Tongue (tissue), 2 donors: ENCODE measurements around the gene TIMM22. TPM values are rescaled to one million over a fixed set of nuclear protein-coding genes. Genes with fewer than 3 reads are reported as not detected.
A peak's percentile ranks its signal among the peaks of the same experiment; 100 is the strongest.
"Not testable (repeated sequence)": the region's sequence is repeated elsewhere in the genome, so short reads cannot be mapped to it uniquely, and the experiment has no call there.

Source experiments
- DNase-seq: peaks from one replicate; pipeline ENCODE4 v3.0.0-alpha.2; 2015
- total RNA-seq: library from RNA; depleted of rRNA; stranded (reverse); fragments of >200 nt; gene quantifications from one replicate; pipeline ENCODE4 v1.2.3, GENCODE V29; 2014

TIMM22 gene
- 16.4 TPM for total RNA-seq

DNA sequence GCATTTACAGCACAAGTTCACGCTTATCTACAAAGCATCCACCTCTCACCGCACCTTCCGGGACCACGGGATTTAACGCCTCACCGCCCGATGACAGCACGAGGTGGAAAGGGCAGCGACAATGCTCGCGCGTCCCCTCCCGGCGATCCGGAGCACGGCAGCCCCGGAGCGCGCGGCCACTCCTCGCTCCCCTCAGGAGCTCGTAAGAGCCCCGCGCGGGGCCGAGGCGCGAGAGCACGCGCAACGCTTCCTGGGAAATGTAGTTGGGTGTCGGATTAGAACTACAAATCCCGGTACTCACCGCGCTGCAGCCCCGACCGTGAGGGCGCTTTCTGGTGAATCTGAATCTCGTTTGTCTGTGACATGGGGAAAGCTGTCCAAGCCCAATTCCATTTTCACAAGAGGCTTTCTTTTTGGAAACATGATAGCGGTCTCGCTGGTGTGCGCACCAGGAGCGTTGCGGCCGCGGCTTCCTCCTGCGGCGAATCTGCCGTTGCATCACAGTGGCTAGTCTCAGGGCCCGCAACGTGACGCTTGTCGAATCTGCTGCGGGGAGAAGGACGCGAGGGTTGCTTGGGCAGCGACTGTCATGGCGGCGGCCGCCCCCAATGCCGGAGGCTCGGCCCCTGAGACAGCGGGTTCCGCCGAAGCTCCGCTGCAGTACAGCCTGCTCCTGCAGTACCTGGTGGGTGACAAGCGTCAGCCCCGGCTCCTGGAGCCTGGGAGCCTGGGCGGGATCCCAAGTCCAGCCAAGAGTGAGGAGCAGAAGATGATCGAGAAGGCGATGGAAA, at the start of gene TIMM22:
TIMM22 (plus strand) TSS at position 576 of the 791 bp plus-strand sequence; CDS start at position 590, 14 bp downstream.
- peak; percentile 98 for DNase-seq

- DNase-seq: peak; percentile 82
Measured at GRCh38 chr17:948284-948852, 48.6 kb upstream of the TIMM22 start.

GRCh38 chr17:949623-950303, 47.2 kb upstream of the TIMM22 start:
- no peak for DNase-seq

- DNase-seq: peak; percentile 61
Measured at GRCh38 chr17:951325-952132, 45.4 kb upstream of the TIMM22 start.

DNA sequence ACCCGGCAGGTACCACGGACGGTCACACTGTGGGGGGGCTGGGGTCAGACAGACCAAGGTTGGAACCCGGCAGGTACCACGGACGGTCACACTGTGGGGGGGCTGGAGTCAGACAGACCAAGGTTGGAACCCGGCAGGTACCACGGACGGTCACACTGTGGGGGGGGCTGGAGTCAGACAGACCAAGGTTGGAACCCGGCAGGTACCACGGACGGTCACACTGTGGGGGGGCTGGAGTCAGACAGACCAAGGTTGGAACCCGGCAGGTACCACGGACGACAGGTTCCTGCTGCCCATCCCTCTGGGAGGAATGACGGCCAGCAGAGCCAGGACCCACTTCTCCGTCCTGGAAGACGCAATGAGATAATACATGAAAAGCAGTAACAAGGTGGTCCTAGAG, 44.3 kb upstream of the TIMM22 start:
- not testable (repeated sequence) for DNase-seq

- DNase-seq: no peak
Measured at GRCh38 chr17:953767-954166, 43.2 kb upstream of the TIMM22 start.

DNA sequence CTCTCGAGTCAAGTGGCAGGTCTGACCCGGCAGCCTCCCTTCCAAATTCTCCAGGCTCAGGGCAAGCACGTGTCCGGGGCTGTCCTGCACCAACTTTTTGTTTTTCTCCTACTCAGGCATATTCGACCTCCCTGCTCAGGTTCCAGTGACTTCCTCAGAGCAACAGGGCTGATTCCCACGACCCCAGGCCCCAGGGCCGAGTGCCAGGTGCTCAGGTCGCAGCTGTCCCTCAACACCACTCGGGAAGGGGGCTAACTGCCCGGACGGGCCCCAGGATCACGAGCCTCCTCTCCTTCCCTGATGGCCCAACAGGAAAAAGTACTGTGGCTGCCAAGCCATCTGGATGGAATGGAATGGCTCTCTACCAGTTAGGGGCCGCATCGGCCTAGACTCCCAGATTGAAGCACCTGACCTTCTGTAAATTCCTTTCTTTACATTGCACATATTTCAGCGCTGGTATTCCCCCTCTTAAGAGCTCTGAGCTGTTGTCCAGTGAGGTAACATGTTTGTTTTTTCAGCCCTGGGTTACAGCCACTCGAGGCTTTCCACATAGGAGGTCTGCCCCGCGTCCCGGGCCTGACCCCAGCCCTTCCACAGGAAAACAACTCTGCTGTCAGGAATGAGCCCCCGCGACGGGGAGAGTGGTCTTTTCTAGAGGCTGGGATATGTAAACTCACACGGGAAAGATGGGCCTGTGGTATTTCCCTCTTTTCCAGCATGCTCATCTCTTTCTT, 42.3 kb upstream of the TIMM22 start:
- DNase-seq: peak; percentile 75

- no peak for DNase-seq
Measured at GRCh38 chr17:956905-957304, 40.0 kb upstream of the TIMM22 start.

GRCh38 chr17:957856-958421, 39.0 kb upstream of the TIMM22 start:
- peak; percentile 80 for DNase-seq

DNA sequence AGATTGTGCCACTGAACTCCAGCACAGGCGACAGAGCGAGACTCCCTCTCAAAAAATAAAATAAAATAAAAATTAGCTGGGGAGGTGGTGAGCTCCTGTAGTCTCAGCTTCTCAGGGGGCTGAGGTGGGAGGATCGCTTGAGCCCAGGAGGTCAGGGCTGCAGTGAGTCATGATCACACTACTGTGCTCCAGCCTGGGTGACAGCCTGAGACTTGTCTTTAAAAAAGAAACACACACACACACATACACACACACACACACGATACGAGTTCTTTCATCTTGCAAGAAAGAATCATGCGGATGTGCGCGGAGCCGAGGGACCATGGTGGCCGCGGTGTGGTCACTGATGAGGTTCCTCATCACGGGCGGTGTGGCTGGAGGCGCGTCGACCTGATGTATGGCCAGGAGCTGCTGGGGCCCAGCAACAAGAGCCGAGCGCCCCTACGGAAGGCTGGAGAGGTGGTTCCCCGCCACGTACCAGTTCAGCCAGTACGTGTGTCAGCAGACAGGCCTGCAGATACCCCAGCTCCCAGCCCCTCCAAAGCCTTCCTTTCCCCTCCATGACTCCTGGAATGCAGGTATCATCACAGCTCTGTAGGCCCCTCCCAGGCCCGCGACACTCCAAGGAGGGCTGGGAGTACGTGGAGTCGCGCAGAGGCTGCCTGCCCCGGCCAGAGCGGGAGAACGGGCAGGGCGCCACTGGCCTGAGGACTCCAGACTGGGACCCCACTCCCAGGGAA, 38.0 kb upstream of the TIMM22 start:
- DNase-seq: no peak

GRCh38 chr17:962166-962565, 34.8 kb upstream of the TIMM22 start:
- DNase-seq: no peak

- DNase-seq: no peak
Measured at GRCh38 chr17:962670-963069, 34.3 kb upstream of the TIMM22 start.

DNA sequence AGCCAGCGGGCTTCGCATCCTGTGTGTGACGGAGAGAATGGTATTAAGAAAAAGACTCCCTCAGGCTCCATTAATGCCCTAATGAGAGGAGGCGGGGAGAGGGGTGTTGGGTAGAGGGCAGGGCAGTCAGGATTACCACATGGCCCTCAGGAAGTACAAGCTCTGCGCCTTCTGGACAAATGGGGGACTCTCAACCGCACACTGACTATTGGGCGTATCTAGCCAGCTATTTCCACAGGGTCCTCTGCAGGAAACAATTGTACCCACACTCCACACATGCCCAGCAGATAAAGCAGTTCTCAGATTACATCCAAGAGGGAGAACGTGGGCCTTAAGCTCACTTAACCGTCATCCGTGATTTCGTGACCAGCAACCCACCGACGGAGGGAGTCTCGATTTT, 32.1 kb upstream of the TIMM22 start:
- no peak for DNase-seq

GRCh38 chr17:965311-965989, 31.5 kb upstream of the TIMM22 start:
- no peak for DNase-seq

- DNase-seq: no peak
Measured at GRCh38 chr17:967122-967521, 29.8 kb upstream of the TIMM22 start.

DNA sequence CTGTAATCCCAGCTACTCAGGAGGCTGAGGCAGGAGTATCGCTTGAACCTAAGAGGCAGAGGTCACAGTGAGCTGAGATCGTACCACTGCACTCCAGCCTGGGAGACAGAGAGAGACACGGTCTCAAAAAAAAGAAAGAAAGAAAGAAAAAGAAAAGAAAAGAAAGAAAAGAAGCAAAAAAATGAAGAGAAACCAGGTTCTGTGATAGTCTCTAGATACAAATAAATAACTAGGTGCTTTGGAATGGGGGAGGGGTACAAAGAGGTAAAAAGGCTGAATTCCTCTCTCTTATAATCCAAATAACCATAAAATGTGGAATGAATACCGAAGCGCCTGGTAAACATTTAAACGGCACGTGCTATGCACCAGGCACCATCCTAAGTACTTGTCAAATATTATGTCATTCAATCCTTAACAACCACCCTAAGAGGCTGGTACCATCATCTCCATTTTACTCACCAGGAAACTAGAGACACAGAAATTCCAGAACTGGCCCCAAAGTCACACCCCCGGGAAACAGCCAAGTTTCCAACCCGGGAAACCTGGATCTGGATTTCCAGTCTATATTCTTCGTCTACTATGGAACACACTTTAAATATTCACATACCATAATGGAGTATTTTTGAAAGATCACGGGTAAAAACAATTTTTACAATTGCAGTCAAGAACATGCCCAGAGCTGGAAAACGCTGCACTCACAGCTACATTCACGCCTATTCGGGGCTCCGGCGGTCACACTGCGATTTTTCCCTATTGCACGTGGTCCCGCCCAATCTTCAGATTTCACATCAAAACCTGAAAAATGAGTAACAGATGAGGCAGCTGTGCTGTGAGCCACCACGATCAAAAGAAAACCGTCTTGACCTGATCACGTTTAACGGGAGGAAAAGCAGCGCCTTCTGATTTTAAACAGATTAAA, 27.9 kb upstream of the TIMM22 start:
- peak; percentile 74 for DNase-seq

DNA sequence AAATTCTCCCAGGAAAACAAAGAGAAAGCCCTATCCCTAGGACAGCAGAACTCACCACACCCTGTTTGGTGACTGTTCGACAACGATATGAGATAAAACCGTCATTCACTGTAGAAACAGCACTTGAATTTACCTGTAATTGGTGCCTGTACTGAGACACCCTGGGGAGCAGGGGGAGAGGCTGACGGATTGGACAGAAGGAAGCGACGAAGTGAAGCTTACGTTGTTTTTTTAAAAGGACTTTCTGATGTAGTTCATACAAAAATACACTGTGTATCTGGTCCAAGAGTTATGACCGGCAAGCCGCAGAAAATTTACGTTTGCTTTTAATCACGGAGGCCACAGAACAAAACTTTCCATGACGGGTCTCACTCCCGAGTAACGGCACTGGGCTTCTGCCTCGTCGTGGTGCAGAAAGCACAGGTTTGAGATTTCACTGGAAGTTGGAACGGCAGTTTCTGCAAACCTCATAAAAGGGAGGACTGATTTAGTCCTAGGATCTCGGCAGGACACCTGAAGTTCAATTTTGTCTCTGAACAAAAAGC, 27.0 kb upstream of the TIMM22 start:
- DNase-seq: peak; percentile 78

GRCh38 chr17:970364-970763, 26.6 kb upstream of the TIMM22 start:
- no peak for DNase-seq

GRCh38 chr17:971861-972260, 25.1 kb upstream of the TIMM22 start:
- not testable (repeated sequence) for DNase-seq
